Measurements from ENCODE around the gene COX6B2. TPM values are rescaled to one million over a fixed set of nuclear protein-coding genes. Genes with fewer than 3 reads are reported as not detected.

The COX6B2 gene
- polyA plus RNA-seq, 2 of the 4 experiments (the other 2 are of a cell fraction): 0.78 to 6.4 TPM

DNA sequence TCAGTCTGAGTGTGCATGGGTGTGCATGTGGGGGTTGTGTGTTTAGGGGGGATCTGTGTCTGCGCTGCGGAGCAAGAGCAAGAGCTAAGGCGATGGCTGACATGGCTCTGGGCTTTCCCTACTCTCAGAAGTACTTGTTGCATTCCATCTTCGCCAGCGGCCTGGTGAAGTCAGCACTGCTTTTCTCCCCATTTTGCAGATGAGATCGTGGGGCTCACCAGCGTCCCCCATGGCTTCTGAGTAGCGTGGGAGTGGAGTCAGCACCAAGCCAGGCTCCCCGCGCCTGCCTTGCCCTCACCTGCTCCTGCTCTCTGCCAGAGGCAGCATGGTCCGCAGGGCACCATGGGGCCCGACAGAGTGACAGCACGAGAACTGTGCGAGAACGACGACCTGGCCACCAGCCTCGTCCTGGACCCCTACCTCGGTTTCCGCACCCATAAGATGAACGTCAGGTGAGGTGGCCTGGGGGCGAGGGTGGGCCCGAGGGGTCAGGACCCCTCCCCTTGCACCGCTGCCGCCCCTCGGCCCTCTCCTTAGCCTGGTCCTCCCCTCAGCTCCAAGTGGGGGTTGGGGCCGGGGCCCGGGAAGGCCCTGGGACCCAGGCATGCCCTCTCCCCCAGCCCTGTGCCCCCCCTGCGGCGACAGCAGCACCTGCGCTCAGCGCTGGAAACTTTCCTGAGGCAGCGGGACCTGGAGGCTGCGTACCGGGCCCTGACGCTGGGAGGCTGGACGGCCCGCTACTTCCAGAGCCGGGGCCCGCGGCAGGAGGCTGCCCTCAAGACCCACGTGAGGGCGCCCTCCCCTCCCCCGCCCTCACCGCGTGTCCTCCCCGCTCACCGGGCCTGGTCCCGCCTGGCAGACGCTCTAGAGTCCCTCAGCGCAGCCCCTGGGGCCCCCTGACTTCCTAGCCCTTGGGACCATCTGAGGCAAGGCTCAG, 12.7 kb downstream of the COX6B2 start:
- WGBS (ENCODE audit: missing lambda C conversion rate): 87% methylated on average over 27 of the region's 50 CpGs
- ATAC-seq: no peak
- CTCF ChIA-PET: interaction anchor here (1.7 to 2.8 kb wide), 3 partner anchors 40 to 76 kb away, joined by 5 to 23 read pairs (median 6); partner anchors contain the start of gene TMEM238
- no peak for FAIRE-seq
- peaks cover 34% of the 10 kb centered on the region for H3K4me1 ChIP-seq
- H3K4me2 ChIP-seq: peak overlapping the region; percentile 89
- H3K4me3 ChIP-seq: peak overlapping the region; percentile 63; the same call in 2 of the 3 replicates
- no peak for TF ChIP-seq RNF2 (IDR thresholded peaks at IDR 0.05; ENCODE audit: borderline replicate concordance, low read depth)
- TF ChIP-seq RARB (CRISPR knock-in tag; IDR thresholded peaks at IDR 0.05): no peak
- TF ChIP-seq RCOR1 (IDR thresholded peaks at IDR 0.05; ENCODE audit: low read depth, low read length): no peak
- TF ChIP-seq, protein P1, sequence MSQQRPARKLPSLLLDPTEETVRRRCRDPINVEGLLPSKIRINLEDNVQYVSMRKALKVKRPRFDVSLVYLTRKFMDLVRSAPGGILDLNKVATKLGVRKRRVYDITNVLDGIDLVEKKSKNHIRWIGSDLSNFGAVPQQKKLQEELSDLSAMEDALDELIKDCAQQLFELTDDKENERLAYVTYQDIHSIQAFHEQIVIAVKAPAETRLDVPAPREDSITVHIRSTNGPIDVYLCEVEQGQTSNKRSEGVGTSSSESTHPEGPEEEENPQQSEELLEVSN (IDR thresholded peaks at IDR 0.05; ENCODE audit: borderline replicate concordance, low read depth): no peak
- no peak for TF ChIP-seq CHD2 (IDR thresholded peaks at IDR 0.05; ENCODE audit: low read length, partially characterized antibody)
- TF ChIP-seq EHF (CRISPR knock-in tag; IDR thresholded peaks at IDR 0.05): no peak
- TF ChIP-seq SREBF2 (IDR thresholded peaks at IDR 0.05): no peak
- no peak for TF ChIP-seq POLR2AphosphoS2 (conservative IDR thresholded peaks at IDR 0.05; ENCODE audit: low read length)
- no peak for TF ChIP-seq HDAC2 (IDR thresholded peaks at IDR 0.05)
- TF ChIP-seq CEBPB (IDR thresholded peaks at IDR 0.05): no peak
- no peak for TF ChIP-seq TP53 (CRISPR knock-in tag; IDR thresholded peaks at IDR 0.05)
- TF ChIP-seq HEYL (CRISPR knock-in tag; IDR thresholded peaks at IDR 0.05): no peak
- no peak for TF ChIP-seq ZFP36 (IDR thresholded peaks at IDR 0.05; ENCODE audit: borderline replicate concordance, partially characterized antibody)
- no peak for TF ChIP-seq HOXB13 (CRISPR knock-in tag; IDR thresholded peaks at IDR 0.05; ENCODE audit: low read depth)
- POLR2A ChIA-PET: interaction anchor here (0.7 to 1.6 kb wide), 4 partner anchors 11 to 83 kb away, joined by 3 read pairs; partner anchors contain the start of genes PPP6R1 and UBE2S
- no peaks in the 10 kb centered on the region for H3K9me3 ChIP-seq
- DNase-seq (ENCODE audit: low read depth in 1 of 2, low spot score in 1 of 2): no peak
- peak overlapping the region; percentile 87 to 92; a peak in 5 of 6 replicates for H3K27ac ChIP-seq

DNA sequence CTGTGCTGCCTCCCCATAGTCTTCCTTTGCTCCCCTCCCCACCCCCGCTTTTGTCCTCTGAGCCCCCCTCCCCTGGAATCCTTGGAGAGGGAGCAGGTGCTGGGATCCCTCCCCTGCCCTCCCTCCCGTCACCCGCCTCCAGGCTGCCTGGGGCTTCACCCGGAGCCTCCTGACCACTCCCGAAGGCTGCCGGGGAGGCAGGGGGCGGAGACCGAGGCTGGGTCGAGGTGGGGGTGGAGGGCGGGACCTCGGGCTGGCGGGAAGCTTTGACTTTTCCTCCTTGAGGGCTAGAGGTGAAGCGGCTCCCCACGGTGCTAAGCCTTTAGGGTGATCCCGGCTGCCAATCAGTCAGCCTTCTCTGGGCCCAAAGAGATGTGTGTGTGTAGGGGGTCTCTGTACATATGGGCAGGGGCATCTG, 13.3 kb downstream of the COX6B2 start:
- CTCF ChIA-PET: interaction anchor here (0.6 to 2.8 kb wide), 6 partner anchors 10 to 77 kb away, joined by 3 to 23 read pairs (median 6); partner anchors contain the start of gene TMEM238
- no peaks in the 10 kb centered on the region for H3K9me3 ChIP-seq
- no CpG with 5 or more reads among the region's 15 CpGs for WGBS (ENCODE audit: missing lambda C conversion rate)
- peak overlapping the region; percentile 87 to 92 for H3K27ac ChIP-seq
- ATAC-seq (peak; percentile 9 to 21; a peak in 4 of 6 replicates), DNase-seq (ENCODE audit: low read depth in 1 of 2, low spot score in 1 of 2) (peak; percentile 71 to 93), FAIRE-seq (no peak)
- TF ChIP-seq, protein P2, sequence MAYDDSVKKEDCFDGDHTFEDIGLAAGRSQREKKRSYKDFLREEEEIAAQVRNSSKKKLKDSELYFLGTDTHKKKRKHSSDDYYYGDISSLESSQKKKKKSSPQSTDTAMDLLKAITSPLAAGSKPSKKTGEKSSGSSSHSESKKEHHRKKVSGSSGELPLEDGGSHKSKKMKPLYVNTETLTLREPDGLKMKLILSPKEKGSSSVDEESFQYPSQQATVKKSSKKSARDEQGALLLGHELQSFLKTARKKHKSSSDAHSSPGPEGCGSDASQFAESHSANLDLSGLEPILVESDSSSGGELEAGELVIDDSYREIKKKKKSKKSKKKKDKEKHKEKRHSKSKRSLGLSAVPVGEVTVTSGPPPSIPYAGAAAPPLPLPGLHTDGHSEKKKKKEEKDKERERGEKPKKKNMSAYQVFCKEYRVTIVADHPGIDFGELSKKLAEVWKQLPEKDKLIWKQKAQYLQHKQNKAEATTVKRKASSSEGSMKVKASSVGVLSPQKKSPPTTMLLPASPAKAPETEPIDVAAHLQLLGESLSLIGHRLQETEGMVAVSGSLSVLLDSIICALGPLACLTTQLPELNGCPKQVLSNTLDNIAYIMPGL (CRISPR knock-in tag; IDR thresholded peaks at IDR 0.05; ENCODE audit: borderline replicate concordance): no peak
- peak in 1 of 2 experiments; percentile 14; a peak in 1 of 5 replicates for TF ChIP-seq RAD21 (conservative IDR thresholded peaks at IDR 0.05 in 1 of 2, IDR thresholded peaks at IDR 0.05 in 1 of 2)
- POLR2A ChIA-PET: interaction anchor here (0.7 to 1.6 kb wide), 4 partner anchors 10 to 82 kb away, joined by 3 read pairs; partner anchors contain the start of genes PPP6R1 and UBE2S
- peak overlapping the region; percentile 63 for H3K4me3 ChIP-seq
- peaks cover 34% of the 10 kb centered on the region for H3K4me1 ChIP-seq
- peak overlapping the region; percentile 89 for H3K4me2 ChIP-seq

DNA sequence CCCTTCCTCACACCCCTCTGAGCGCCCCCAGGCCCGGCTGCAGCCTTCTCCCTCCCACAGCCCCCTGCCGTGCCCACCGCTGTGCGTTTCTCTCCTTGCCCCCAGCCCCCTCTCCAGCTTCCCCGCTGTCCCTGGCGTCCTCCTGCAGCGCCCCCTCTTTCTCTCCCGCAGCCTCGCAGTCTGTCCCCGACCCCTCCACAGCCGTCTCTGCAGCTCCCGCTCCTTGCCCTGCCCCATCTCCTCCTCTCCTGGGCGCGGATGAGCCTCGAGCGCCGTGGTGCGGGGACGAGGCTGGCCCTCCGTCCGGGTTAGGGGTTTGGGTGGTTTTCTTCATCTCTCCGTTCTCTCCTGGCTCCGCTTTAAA, 13.8 kb downstream of the COX6B2 start:
- ChIA-PET CTCF (interaction anchor here (0.6 to 2.8 kb wide), 7 partner anchors 9 to 77 kb away, joined by 3 to 23 read pairs (median 5); partner anchors contain the start of gene TMEM238), POLR2A (interaction anchor here (1.6 kb wide), 1 partner anchor 67 kb away, joined by 3 read pairs; the partner anchor contains the start of gene UBE2S)
- TF ChIP-seq ZFP36 (IDR thresholded peaks at IDR 0.05; ENCODE audit: borderline replicate concordance, partially characterized antibody) (no peak), CTCF (IDR thresholded peaks at IDR 0.05) (peak; percentile 23; the same call in 1 of the 3 replicates), RAD21 (conservative IDR thresholded peaks at IDR 0.05 in 1 of 2, IDR thresholded peaks at IDR 0.05 in 1 of 2) (0 out of 5 replicates have a peak, but pooled peaks have one; percentile 3 to 24)
- Histone ChIP-seq H3K4me3 (peak overlapping the region; percentile 63), H3K4me2 (peak overlapping the region; percentile 89), H3K9me3 (no peaks in the 10 kb centered on the region), H3K27ac (peak overlapping the region; percentile 87 to 92), H3K4me1 (peaks cover 30% of the 10 kb centered on the region)
- ATAC-seq: peak in 1 of 2 experiments; percentile 1; a peak in 1 of 6 replicates
- WGBS (ENCODE audit: missing lambda C conversion rate): 1% methylated on average over 17 of the region's 24 CpGs
- DNase-seq (ENCODE audit: low read depth in 1 of 2, low spot score in 1 of 2): no peak
- FAIRE-seq: no peak
